ENCODE measurements around the gene DOK6.

The DOK6 gene

GRCh38 chr18:69734536-69734935 is 333.8 kb downstream of the DOK6 start:
- H3K4me3 ChIP-seq (ENCODE audit: insufficient read depth, low read depth, low read length, poor library complexity, severe bottlenecking), result no peak overlapping the region
- H3K27me3 ChIP-seq (replicated peaks; ENCODE audit: control insufficient read depth, insufficient read depth, low read length, poor library complexity, severe bottlenecking), result no peaks in the 10 kb centered on the region
- H3K27ac ChIP-seq (ENCODE audit: insufficient read depth, low read length, poor library complexity, severe bottlenecking), result no peak overlapping the region
- no peak for DNase-seq
- H3K9me3 ChIP-seq (ENCODE audit: control insufficient read depth, low read length), result no peaks in the 10 kb centered on the region
- H3K4me1 ChIP-seq (ENCODE audit: control insufficient read depth, insufficient read depth, low read length, poor library complexity, severe bottlenecking), result no peaks in the 10 kb centered on the region
- H3K36me3 ChIP-seq (ENCODE audit: control insufficient read depth, insufficient read depth, low read length), result no peaks in the 10 kb centered on the region

GRCh38 chr18:69736730-69737129 is 336.0 kb downstream of the DOK6 start:
- Histone ChIP-seq H3K27me3 (replicated peaks; ENCODE audit: control insufficient read depth, insufficient read depth, low read length, poor library complexity, severe bottlenecking) (no peaks in the 10 kb centered on the region), H3K27ac (ENCODE audit: insufficient read depth, low read length, poor library complexity, severe bottlenecking) (no peak overlapping the region), H3K36me3 (ENCODE audit: control insufficient read depth, insufficient read depth, low read length) (no peaks in the 10 kb centered on the region), H3K9me3 (ENCODE audit: control insufficient read depth, low read length) (no peaks in the 10 kb centered on the region), H3K4me3 (ENCODE audit: insufficient read depth, low read depth, low read length, poor library complexity, severe bottlenecking) (no peak overlapping the region), H3K4me1 (ENCODE audit: control insufficient read depth, insufficient read depth, low read length, poor library complexity, severe bottlenecking) (no peaks in the 10 kb centered on the region)
- DNase-seq, result no peak

GRCh38 chr18:69737851-69738250 is 337.2 kb downstream of the DOK6 start:
- Histone ChIP-seq H3K9me3 (ENCODE audit: control insufficient read depth, low read length) (no peaks in the 10 kb centered on the region), H3K4me3 (ENCODE audit: insufficient read depth, low read depth, low read length, poor library complexity, severe bottlenecking) (no peak overlapping the region), H3K27me3 (replicated peaks; ENCODE audit: control insufficient read depth, insufficient read depth, low read length, poor library complexity, severe bottlenecking) (no peaks in the 10 kb centered on the region), H3K27ac (ENCODE audit: insufficient read depth, low read length, poor library complexity, severe bottlenecking) (no peak overlapping the region), H3K4me1 (ENCODE audit: control insufficient read depth, insufficient read depth, low read length, poor library complexity, severe bottlenecking) (no peaks in the 10 kb centered on the region), H3K36me3 (ENCODE audit: control insufficient read depth, insufficient read depth, low read length) (no peaks in the 10 kb centered on the region)
- DNase-seq, result no peak

GRCh38 chr18:69747388-69747787 is 346.7 kb downstream of the DOK6 start:
- Histone ChIP-seq H3K27ac (ENCODE audit: insufficient read depth, low read length, poor library complexity, severe bottlenecking) (no peak overlapping the region), H3K4me1 (ENCODE audit: control insufficient read depth, insufficient read depth, low read length, poor library complexity, severe bottlenecking) (no peaks in the 10 kb centered on the region), H3K27me3 (replicated peaks; ENCODE audit: control insufficient read depth, insufficient read depth, low read length, poor library complexity, severe bottlenecking) (no peaks in the 10 kb centered on the region), H3K36me3 (ENCODE audit: control insufficient read depth, insufficient read depth, low read length) (no peaks in the 10 kb centered on the region), H3K4me3 (ENCODE audit: insufficient read depth, low read depth, low read length, poor library complexity, severe bottlenecking) (no peak overlapping the region), H3K9me3 (ENCODE audit: control insufficient read depth, low read length) (no peaks in the 10 kb centered on the region)
- DNase-seq, result no peak

GRCh38 chr18:69752737-69753380 is 352.2 kb downstream of the DOK6 start:
- no peak overlapping the region for H3K4me3 ChIP-seq (ENCODE audit: insufficient read depth, low read depth, low read length, poor library complexity, severe bottlenecking)
- no peaks in the 10 kb centered on the region for H3K27me3 ChIP-seq (replicated peaks; ENCODE audit: control insufficient read depth, insufficient read depth, low read length, poor library complexity, severe bottlenecking)
- no peak overlapping the region for H3K27ac ChIP-seq (ENCODE audit: insufficient read depth, low read length, poor library complexity, severe bottlenecking)
- no peaks in the 10 kb centered on the region for H3K36me3 ChIP-seq (ENCODE audit: control insufficient read depth, insufficient read depth, low read length)
- H3K4me1 ChIP-seq (ENCODE audit: control insufficient read depth, insufficient read depth, low read length, poor library complexity, severe bottlenecking), result peaks cover 8% of the 10 kb centered on the region
- H3K9me3 ChIP-seq (ENCODE audit: control insufficient read depth, low read length), result no peaks in the 10 kb centered on the region
- DNase-seq, result no peak

- no peaks in the 10 kb centered on the region for H3K27me3 ChIP-seq (replicated peaks; ENCODE audit: control insufficient read depth, insufficient read depth, low read length, poor library complexity, severe bottlenecking)
- peaks cover 8% of the 10 kb centered on the region for H3K4me1 ChIP-seq (ENCODE audit: control insufficient read depth, insufficient read depth, low read length, poor library complexity, severe bottlenecking)
- DNase-seq, result no peak
- H3K4me3 ChIP-seq (ENCODE audit: insufficient read depth, low read depth, low read length, poor library complexity, severe bottlenecking), result no peak overlapping the region
- H3K9me3 ChIP-seq (ENCODE audit: control insufficient read depth, low read length), result no peaks in the 10 kb centered on the region
- no peaks in the 10 kb centered on the region for H3K36me3 ChIP-seq (ENCODE audit: control insufficient read depth, insufficient read depth, low read length)
- no peak overlapping the region for H3K27ac ChIP-seq (ENCODE audit: insufficient read depth, low read length, poor library complexity, severe bottlenecking)
These were observed 353.4 kb downstream of the DOK6 start for GRCh38 chr18:69754108-69754507.

GRCh38 chr18:69755041-69755440 is 354.4 kb downstream of the DOK6 start:
- Histone ChIP-seq H3K36me3 (ENCODE audit: control insufficient read depth, insufficient read depth, low read length) (no peaks in the 10 kb centered on the region), H3K27ac (ENCODE audit: insufficient read depth, low read length, poor library complexity, severe bottlenecking) (no peak overlapping the region), H3K4me3 (ENCODE audit: insufficient read depth, low read depth, low read length, poor library complexity, severe bottlenecking) (no peak overlapping the region), H3K4me1 (ENCODE audit: control insufficient read depth, insufficient read depth, low read length, poor library complexity, severe bottlenecking) (peaks cover 8% of the 10 kb centered on the region), H3K27me3 (replicated peaks; ENCODE audit: control insufficient read depth, insufficient read depth, low read length, poor library complexity, severe bottlenecking) (no peaks in the 10 kb centered on the region), H3K9me3 (ENCODE audit: control insufficient read depth, low read length) (no peaks in the 10 kb centered on the region)
- no peak for DNase-seq

GRCh38 chr18:69755856-69756496 is 355.3 kb downstream of the DOK6 start:
- no peak overlapping the region for H3K4me3 ChIP-seq (ENCODE audit: insufficient read depth, low read depth, low read length, poor library complexity, severe bottlenecking)
- no peaks in the 10 kb centered on the region for H3K27me3 ChIP-seq (replicated peaks; ENCODE audit: control insufficient read depth, insufficient read depth, low read length, poor library complexity, severe bottlenecking)
- H3K4me1 ChIP-seq (ENCODE audit: control insufficient read depth, insufficient read depth, low read length, poor library complexity, severe bottlenecking), result peaks cover 8% of the 10 kb centered on the region
- DNase-seq, result no peak
- H3K27ac ChIP-seq (ENCODE audit: insufficient read depth, low read length, poor library complexity, severe bottlenecking), result no peak overlapping the region
- H3K36me3 ChIP-seq (ENCODE audit: control insufficient read depth, insufficient read depth, low read length), result no peaks in the 10 kb centered on the region
- no peaks in the 10 kb centered on the region for H3K9me3 ChIP-seq (ENCODE audit: control insufficient read depth, low read length)

- Histone ChIP-seq H3K27ac (ENCODE audit: insufficient read depth, low read length, poor library complexity, severe bottlenecking) (no peak overlapping the region), H3K27me3 (replicated peaks; ENCODE audit: control insufficient read depth, insufficient read depth, low read length, poor library complexity, severe bottlenecking) (no peaks in the 10 kb centered on the region), H3K9me3 (ENCODE audit: control insufficient read depth, low read length) (no peaks in the 10 kb centered on the region), H3K36me3 (ENCODE audit: control insufficient read depth, insufficient read depth, low read length) (no peaks in the 10 kb centered on the region), H3K4me3 (ENCODE audit: insufficient read depth, low read depth, low read length, poor library complexity, severe bottlenecking) (no peak overlapping the region), H3K4me1 (ENCODE audit: control insufficient read depth, insufficient read depth, low read length, poor library complexity, severe bottlenecking) (peaks cover 8% of the 10 kb centered on the region)
- no peak for DNase-seq
These were observed 357.0 kb downstream of the DOK6 start for GRCh38 chr18:69757733-69758132.

- no peak overlapping the region for H3K4me3 ChIP-seq (ENCODE audit: insufficient read depth, low read depth, low read length, poor library complexity, severe bottlenecking)
- DNase-seq, result no peak
- H3K9me3 ChIP-seq (ENCODE audit: control insufficient read depth, low read length), result no peaks in the 10 kb centered on the region
- no peaks in the 10 kb centered on the region for H3K36me3 ChIP-seq (ENCODE audit: control insufficient read depth, insufficient read depth, low read length)
- no peaks in the 10 kb centered on the region for H3K27me3 ChIP-seq (replicated peaks; ENCODE audit: control insufficient read depth, insufficient read depth, low read length, poor library complexity, severe bottlenecking)
- no peak overlapping the region for H3K27ac ChIP-seq (ENCODE audit: insufficient read depth, low read length, poor library complexity, severe bottlenecking)
- H3K4me1 ChIP-seq (ENCODE audit: control insufficient read depth, insufficient read depth, low read length, poor library complexity, severe bottlenecking), result peaks cover 8% of the 10 kb centered on the region
These were observed 357.8 kb downstream of the DOK6 start for GRCh38 chr18:69758458-69758857.
